ENCODE measurements around the gene ELAVL4. TPM values are rescaled to one million over a fixed set of nuclear protein-coding genes. Genes with fewer than 3 reads are reported as not detected.

The ELAVL4 gene
- total RNA-seq, 1 donor from 2014 or later = 0.12 TPM

GRCh38 chr1:50135716-50136115 lies 27.0 kb downstream of the ELAVL4 start:
- Histone ChIP-seq H3K27me3 (peaks cover 9% of the 10 kb centered on the region), H3K27ac (no peak overlapping the region), H3K9me3 (no peaks in the 10 kb centered on the region), H3K4me3 (no peak overlapping the region), H3K36me3 (no peaks in the 10 kb centered on the region), H3K4me1 (no peaks in the 10 kb centered on the region)
- DNase-seq (no peak), ATAC-seq (no peak)
- TF ChIP-seq CTCF (IDR thresholded peaks at IDR 0.05) = no peak
- intact Hi-C loops (cut with DNase I) = no loop called here

GRCh38 chr1:50139339-50140181 lies 30.8 kb downstream of the ELAVL4 start:
- Histone ChIP-seq H3K9me3 (no peaks in the 10 kb centered on the region), H3K36me3 (no peaks in the 10 kb centered on the region), H3K27me3 (no peaks in the 10 kb centered on the region), H3K4me3 (no peak overlapping the region), H3K4me1 (no peaks in the 10 kb centered on the region), H3K27ac (no peak overlapping the region)
- no peak for DNase-seq
- intact Hi-C loops (cut with DNase I) = no loop called here
- no peak for TF ChIP-seq CTCF (IDR thresholded peaks at IDR 0.05)
- ATAC-seq = no peak

DNA sequence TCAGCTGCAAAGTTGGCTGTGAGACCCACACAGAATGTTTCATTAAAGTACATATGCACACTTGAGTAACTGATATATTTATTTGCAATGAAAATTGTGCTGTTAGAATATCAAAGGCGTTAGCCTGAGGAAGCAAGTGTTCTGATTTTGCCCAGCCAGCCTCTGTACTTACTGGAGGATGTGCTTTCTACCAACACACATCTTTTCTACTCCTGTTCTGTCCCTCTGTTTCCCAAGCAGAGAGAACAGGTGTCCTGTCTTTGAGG lies 31.4 kb downstream of the ELAVL4 start:
- Histone ChIP-seq H3K4me3 (no peak overlapping the region), H3K27ac (no peak overlapping the region), H3K27me3 (no peaks in the 10 kb centered on the region), H3K36me3 (no peaks in the 10 kb centered on the region), H3K9me3 (no peaks in the 10 kb centered on the region), H3K4me1 (no peaks in the 10 kb centered on the region)
- DNase-seq = no peak
- intact Hi-C loops (cut with DNase I) = no loop called here
- ATAC-seq = no peak
- TF ChIP-seq CTCF (IDR thresholded peaks at IDR 0.05) = no peak

- intact Hi-C loops (cut with DNase I) = no loop called here
- Histone ChIP-seq H3K4me1 (no peaks in the 10 kb centered on the region), H3K4me3 (no peak overlapping the region), H3K27ac (no peak overlapping the region), H3K9me3 (no peaks in the 10 kb centered on the region), H3K36me3 (no peaks in the 10 kb centered on the region), H3K27me3 (no peaks in the 10 kb centered on the region)
- TF ChIP-seq CTCF (IDR thresholded peaks at IDR 0.05) = no peak
- ATAC-seq (no peak), DNase-seq (no peak)
These were observed 38.6 kb downstream of the ELAVL4 start for GRCh38 chr1:50147191-50147850.

- Histone ChIP-seq H3K27me3 (no peaks in the 10 kb centered on the region), H3K36me3 (no peaks in the 10 kb centered on the region), H3K27ac (no peak overlapping the region), H3K4me3 (no peak overlapping the region), H3K4me1 (no peaks in the 10 kb centered on the region), H3K9me3 (no peaks in the 10 kb centered on the region)
- ATAC-seq (no peak), DNase-seq (no peak)
- no peak for TF ChIP-seq CTCF (IDR thresholded peaks at IDR 0.05)
- intact Hi-C loops (cut with DNase I) = no loop called here
These were observed 39.6 kb downstream of the ELAVL4 start for GRCh38 chr1:50148142-50148923.
